AG10803 (cell line): ENCODE measurements around the gene MRPL39.

ENCODE experiments used
- DNase-seq: peaks from one replicate; pipeline ENCODE4 v3.0.0; 2010; ENCODE audit warnings: low read depth
- H3K4me3 ChIP-seq: 2 replicates; pipeline ENCODE4 v1.5.1; 2011; ENCODE audit warnings: mild to moderate bottlenecking, low read length, control low read depth
- TF ChIP-seq, protein P1 (sequence below): conservative IDR thresholded peaks from 2 replicates; pipeline ENCODE4 v1.5.1; 2011; ENCODE audit warnings: mild to moderate bottlenecking, low read length, control low read depth, inconsistent platforms

Gene MRPL39

DNA sequence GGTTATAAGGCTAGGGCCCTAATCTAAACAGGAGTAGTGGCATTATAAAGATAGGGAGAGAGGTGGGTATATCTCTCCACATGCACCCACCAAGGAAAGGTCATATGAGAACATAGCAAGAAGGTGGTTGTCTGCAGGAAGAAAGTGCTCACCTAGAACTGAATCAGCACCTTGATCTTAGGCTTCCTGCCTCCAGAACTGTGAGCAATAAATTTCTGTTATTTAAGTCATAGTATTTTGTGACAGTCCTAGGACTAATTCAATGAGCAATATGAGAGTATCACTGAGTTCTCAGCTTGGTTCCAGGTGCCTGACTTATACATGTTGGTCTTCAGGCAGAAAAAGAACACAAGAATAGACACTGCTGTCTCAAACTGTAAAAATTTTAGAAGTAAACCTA, 51.8 kb downstream of the MRPL39 start:
- TF ChIP-seq, protein P1, sequence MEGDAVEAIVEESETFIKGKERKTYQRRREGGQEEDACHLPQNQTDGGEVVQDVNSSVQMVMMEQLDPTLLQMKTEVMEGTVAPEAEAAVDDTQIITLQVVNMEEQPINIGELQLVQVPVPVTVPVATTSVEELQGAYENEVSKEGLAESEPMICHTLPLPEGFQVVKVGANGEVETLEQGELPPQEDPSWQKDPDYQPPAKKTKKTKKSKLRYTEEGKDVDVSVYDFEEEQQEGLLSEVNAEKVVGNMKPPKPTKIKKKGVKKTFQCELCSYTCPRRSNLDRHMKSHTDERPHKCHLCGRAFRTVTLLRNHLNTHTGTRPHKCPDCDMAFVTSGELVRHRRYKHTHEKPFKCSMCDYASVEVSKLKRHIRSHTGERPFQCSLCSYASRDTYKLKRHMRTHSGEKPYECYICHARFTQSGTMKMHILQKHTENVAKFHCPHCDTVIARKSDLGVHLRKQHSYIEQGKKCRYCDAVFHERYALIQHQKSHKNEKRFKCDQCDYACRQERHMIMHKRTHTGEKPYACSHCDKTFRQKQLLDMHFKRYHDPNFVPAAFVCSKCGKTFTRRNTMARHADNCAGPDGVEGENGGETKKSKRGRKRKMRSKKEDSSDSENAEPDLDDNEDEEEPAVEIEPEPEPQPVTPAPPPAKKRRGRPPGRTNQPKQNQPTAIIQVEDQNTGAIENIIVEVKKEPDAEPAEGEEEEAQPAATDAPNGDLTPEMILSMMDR: no peak
- H3K4me3 ChIP-seq: no peak overlapping the region
- no peak for DNase-seq

DNA sequence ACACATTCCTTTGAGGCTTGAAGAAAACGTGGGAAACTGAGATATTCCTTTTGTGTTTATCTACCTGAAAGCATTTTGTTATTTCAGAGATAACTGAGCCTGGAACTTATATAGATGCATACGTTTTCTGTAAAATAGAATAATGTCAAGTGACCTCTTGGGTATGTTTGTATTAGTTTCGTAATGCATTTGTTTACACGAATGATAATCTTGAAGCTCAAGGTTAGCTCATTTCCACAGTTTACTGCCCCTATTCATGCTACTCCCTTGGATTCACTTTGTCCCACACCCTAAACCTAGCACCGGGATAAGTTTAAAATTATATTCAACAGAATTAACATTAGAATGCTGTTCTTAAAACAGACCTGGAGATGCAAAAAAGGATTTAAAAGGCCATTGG, 54.4 kb downstream of the MRPL39 start:
- H3K4me3 ChIP-seq: no peak overlapping the region
- TF ChIP-seq, protein P1: no peak
- DNase-seq: no peak

DNA sequence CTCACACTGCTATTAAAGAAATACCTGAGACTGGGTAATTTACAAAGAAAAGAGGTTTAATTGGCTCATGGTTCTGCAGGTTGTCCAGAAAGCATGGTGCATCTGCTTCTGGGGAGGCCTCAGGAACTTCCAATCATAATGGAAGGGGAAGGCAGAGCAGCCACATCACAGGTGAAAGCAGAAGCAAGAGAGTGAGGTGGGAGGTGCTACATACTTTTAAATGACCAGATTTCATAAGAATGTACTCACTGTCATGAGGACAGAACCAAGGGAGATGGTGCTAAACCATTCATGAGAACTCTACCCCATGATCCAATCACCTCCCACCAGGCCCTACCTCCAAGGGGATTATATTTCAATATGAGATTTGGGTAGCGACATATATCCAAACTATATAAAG, 55.7 kb downstream of the MRPL39 start:
- no peak for DNase-seq
- H3K4me3 ChIP-seq: no peak overlapping the region
- TF ChIP-seq, protein P1: no peak

DNA sequence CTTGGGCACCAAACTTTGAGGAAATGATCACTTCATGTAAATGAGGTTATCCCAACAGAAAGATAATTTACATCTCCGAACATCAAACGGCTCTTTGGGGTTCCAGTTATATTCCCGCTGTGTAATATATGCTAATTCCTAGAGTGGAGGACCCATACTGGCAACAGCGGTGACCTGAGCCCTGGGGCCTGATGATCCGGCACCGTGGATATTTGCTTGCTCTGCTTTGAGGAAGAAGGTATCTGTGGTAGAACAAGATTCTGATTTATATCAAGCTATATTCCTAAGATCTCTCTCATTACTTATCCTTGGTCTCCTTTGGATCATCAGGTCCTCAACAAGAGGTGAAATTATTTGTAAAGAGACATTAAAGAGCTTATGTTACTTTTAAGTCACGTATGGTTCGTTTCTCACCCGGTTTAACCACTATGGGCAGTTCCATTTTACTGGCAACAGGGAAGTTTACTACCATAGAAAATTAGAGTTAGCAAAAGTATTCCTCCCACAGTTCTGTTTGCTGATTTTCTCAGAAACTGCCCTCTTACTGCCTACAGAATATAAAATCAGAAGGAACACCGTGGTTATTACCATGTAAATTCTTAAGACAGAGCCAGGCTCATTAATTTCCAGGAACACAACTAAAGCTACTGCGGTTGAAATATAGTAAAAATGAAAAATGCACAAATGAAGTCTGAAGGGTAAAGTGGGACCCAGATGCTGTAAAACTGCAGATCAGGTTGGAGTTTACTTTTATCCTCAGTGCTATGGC, 56.7 kb downstream of the MRPL39 start:
- DNase-seq: no peak
- no peak overlapping the region for H3K4me3 ChIP-seq
- TF ChIP-seq, protein P1: no peak

DNA sequence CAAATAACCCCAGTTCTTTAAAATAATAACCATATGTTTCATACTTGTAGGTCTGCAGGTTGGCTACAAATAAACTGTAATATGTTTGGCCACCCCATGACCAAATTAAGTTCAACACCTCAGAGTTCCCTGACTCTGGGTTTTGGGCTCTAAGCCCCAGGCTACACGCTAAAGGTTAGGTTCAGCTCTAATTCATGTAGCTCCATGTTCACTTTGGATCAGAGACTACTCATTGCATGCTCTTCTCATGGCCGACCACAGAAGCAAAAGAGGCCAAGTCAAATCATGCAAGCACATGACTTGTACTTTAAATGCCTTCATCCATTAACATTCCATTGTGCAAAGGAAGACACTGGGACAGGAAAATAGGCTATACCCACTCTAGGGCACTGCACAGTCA, 66.2 kb downstream of the MRPL39 start:
- TF ChIP-seq, protein P1: no peak
- no peak for DNase-seq
- no peak overlapping the region for H3K4me3 ChIP-seq

DNA sequence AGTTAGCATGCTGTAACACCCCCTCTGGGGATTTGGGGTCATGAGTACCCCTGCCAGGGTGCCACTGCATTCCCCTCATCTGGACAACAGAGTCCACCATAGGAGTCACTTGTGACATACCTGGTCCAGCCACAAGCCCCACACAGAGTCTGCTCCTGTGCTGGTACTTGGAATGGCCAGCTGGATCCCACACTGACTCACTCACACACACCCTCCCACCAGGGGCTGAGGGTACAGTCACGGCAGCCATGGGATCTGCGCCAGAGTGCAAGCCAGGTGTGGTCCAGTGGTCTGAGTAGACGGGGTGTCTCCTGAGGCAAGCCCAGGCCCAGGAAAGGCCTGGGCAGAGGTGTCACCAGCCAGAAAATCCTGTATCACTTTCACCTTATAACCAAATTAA, 67.7 kb downstream of the MRPL39 start:
- DNase-seq: no peak
- H3K4me3 ChIP-seq: no peak overlapping the region
- TF ChIP-seq, protein P1: no peak

DNA sequence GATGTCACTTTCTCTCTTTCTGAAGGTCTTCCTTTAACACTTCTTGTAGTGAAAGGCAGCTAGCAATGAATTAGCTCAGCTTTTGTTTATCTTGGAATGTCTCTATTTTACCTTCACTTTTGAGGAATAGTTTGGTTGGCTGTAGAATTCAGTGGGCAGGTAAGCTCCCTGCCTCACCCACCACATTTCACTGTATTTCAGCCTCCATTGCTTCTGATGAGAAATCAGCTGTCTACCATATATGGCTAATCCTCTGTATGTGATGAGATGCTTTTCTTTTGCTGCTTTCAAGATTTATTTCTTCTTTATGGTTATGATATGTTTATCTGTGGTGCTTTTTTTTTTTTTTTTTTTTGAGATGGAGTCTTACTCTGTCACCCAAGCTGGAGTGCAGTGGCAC, 70.1 kb downstream of the MRPL39 start:
- TF ChIP-seq, protein P1: no peak
- DNase-seq: no peak
- H3K4me3 ChIP-seq: no peak overlapping the region
